ENCODE measurements around the gene PPP2R2B. TPM values are rescaled to one million over a fixed set of nuclear protein-coding genes. Genes with fewer than 3 reads are reported as not detected.

Gene PPP2R2B
- total RNA-seq, 1 donor from 2014 or later, result 2.6 TPM

DNA sequence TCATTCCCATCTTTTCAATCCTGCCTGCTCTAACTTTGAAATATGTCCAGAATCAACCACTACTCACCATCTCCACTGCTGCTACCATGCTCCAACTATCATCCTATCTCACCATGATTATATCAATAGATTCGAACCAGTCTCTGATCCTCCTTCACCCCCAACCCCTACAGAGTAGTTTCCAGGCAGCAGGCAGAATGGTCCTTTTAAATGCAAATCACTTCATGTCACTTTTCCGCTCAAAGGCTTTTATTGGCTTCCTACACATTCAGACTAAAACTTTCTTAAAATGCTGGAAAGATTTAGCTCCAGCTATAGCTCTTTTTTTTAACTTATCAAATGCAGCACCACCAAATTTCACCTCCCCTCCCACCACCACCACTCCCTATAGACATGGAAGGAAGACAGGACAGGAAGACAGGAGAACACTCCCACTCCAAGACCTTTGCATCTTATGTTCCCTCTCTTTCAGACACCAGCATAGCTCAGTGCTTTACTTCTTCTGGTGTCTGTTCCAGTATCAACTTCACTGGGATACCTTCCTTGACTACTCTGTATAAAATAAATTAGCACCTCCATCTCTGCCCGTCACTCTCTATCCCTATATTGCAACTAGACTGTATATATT, 9.9 kb upstream of the PPP2R2B start:
- no peak for DNase-seq (ENCODE audit: low spot score)

DNA sequence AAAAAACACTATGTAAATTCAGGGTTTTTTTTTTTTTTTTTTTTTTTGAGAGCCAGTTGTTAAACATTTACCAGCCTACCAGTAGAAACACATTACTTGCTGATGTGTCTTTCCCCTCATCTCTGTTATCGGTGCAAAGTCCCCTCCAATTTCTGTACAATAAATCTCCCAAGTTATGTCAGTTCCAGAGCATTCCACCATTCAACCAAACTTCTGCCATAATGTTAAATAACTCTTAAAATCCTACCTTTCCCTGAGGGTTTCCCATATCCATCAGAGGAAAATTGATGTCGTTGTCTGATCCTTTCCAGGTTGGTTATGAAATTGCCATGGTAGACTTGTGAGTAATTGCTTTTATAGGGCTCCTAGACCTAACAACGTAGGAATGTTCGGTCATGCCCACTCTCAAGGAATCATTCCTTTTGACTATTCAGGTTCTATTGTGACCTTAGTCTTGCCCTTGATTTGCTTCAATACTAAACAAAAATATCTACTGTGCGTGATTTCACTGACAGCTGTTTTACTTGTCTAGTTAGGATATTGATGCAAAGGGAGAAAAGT, 5.6 kb upstream of the PPP2R2B start:
- no peak for DNase-seq (ENCODE audit: low spot score)

DNA sequence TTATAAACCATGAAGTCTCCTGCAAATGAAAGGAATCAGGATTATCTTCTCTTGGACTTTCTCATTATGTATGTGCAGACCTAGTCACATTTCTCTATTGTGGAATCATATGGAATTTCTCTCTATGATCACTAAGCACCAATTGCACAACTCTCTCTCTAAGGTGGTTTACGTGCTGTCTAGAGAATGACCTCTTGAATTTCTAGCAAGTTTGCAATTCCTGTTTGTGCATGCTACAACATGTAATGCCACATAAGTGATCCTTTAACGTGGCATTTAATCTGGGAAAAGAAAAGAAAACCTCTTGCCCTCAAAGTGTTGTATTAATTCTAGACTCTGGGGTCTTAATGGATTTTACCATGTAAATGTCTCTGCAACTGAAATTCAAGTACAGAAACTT, 5.0 kb upstream of the PPP2R2B start:
- no peak for DNase-seq (ENCODE audit: low spot score)

DNA sequence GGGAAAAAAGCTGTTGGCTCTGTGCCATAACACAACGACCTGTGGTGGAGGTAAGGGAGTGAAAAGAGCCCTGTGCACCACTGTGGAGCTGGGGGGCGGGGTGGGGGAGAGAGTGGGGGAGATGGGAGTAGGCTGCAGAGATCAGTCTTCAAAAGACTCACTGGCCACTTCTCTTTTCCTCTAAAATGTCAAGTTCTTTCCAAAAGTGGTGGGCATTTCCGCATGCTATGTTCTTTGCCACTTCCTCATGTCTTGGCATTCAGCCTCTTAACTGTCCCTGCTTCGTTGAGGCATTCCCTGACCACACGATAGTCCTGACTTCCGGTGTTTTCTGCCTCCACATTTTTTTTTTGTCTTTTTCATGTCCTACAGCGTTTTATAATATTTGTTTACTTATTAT, 2.4 kb upstream of the PPP2R2B start:
- DNase-seq (ENCODE audit: low spot score), result no peak

DNA sequence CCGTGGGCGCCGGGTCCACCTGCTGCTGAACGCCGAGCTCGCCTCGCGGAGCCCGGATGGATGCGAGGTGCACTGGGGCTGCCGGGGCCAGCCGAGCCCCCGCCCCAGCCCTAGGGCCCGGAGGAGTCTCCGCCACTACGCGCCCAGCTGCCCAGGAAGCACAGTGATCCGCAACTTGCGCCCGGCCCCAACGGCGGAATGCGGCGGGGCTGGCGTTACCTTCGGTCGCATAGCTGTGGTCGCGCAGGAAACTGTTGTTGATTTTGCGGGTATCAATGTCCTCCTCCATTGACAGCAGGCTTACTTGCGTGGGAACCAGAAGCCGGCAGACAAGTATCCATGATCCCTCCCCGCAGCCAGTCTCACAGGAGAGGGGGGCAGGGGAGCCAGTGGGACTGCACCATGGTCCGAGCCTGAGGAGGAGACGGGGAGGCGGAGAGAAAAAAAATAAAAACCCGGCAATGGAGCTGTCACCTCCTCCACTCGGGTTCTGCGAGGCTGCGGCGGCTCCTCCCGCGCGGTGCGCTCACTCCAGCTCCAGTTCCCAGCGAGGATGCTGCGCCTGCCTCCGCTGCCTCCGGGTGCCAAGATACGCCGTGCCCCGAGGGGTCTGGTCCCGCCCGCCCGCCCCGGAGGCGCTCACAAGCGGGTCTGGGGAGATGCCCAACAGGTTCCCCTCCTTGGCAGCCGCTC, 628 bp downstream of the PPP2R2B start:
- no peak for DNase-seq (ENCODE audit: low spot score)

DNA sequence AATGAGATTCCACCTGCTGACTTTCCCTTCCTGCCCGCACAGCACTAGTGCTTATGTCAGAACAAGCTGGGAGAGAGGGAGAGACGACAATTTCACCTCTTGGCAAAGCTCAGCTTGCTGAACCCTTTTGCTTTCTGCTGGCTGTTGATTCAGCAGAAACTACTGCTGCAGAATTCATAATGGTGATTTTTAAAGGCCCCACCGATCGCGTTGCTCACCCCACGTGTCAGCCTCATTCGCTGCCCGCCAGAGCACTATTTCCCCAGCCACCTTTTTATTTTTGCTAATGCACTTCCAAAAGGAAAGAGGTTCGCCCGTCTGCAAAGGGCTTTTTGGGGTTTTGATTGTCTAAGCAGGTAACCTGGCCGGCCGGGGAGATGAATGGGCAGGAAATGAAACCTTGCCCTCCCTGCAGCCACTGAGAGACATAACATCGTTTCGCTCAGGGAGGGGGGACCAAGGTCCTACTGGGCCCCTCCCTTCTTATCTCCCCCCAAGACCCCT, 1.3 kb downstream of the PPP2R2B start:
- DNase-seq (ENCODE audit: low spot score), result no peak

DNA sequence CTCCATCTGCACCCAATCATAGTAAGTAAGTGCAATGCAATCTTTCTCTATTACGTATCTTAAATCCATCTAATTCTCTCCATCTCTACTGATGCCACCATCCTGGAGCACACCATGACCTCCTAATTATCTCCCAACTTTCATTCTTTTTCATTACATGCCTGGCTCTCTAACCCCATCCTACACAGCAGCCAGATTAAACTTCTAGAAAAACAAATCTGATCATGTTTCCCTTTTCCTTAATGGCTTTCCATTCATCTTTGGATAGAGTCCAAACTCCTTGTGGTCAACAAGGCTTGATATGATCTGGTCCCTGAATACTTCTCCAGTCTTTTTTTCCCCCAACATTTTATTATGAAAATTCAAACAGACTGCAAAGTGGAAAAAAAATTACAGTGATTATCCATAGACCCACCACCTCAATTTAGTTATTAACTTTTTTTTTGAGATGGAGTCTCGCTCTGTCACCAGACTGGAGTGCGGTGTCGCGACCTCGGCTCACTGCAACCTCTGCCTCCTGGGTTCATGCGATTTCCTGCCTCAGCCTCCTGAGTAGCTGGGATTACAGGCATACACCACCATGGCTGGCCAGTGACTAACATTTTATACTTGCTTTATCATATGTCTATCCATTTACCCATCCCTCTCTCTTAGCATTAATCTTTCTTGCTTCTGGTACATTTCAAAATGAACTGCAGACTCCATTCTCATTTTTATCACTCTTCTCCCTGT, 5.2 kb downstream of the PPP2R2B start:
- no peak for DNase-seq (ENCODE audit: low spot score)

DNA sequence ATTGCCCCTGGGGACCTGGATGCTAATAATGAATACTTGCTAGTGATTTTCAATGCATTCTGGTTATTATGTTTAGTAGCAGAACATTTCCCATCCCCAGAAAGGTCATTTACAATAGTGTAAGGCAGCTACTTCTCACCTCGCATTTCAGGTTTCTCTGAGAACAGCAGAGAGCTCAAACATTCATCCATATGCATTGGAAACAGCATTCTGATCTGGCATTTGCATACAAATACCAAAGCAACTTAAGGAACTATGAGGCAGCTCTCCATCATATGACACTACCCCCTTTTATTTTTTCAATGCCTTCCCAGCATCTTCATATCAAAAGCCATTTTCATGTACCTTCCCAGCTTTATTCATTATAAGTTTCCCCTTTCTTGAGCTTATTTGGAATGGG, 6.4 kb downstream of the PPP2R2B start:
- DNase-seq (ENCODE audit: low spot score), result no peak

DNA sequence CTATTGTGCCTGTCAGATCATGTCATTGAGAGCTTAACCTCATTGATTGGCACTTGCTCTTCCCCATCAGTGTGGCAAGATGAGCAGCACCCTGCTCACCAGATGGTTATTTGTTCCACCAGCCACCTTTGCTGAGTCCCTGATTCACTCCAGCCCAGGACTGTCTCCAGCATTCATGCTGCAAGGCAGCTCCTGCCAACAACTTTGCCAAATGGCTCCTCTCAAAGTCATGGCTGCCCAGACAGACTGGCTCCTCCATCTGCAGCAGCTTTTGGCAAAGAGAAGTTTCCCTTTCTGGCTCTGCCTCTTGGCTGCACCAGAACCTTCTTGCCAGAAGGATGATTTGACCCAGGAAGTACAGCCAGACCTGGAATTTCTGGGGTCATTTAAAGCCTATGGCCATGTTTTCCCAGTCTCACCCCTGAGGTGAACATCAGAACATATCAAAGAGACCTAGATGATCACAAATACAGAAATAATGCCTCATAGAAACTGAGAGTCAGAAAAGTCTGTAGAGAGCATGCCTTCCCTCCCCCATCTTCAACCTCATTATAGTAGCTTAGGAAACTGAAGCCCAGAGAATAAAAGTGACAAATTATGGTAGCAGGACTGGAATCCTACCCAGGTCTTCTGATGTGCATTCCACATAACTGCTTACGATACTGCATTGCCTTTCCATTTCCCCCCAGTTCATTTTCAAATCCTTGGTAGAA, 10.4 kb downstream of the PPP2R2B start:
- no peak for DNase-seq (ENCODE audit: low spot score)

DNA sequence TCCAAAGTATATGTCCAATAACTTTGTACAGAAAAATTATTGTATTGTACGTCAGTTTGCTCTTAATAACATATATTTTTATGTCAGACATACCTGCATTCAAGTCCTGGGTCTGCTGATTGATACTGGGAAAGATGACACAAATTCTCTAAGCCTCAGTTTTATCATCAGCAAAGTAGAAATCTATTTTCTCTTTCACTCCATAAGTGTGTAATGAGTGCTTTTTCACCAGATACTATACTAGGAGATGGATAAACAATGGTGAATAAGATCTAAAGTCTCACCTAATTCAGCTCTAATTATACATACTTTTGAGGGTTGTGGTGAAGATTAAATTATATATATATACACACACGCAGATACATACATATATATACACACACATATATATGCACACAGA, 12.3 kb downstream of the PPP2R2B start:
- DNase-seq (ENCODE audit: low spot score), result no peak

DNA sequence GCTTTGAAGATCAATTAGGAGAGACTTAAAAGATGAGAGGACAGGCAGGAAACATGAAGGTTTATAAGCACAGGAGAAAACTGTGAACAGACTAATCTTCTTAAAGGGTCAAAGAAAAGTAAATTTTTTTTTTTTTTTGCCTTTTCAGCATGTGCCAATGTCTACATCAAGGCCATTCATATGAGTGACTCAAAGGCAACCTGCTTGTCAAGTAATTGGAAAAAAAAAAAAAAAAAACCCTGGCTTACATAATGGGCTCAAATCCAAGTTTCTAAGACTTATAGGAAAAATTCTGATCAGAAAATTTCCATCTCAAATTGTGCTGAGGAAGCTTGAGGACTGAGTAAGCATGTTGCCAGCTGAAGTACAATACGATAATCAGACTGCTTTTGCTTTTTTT, 15.9 kb downstream of the PPP2R2B start:
- no peak for DNase-seq (ENCODE audit: low spot score)

DNA sequence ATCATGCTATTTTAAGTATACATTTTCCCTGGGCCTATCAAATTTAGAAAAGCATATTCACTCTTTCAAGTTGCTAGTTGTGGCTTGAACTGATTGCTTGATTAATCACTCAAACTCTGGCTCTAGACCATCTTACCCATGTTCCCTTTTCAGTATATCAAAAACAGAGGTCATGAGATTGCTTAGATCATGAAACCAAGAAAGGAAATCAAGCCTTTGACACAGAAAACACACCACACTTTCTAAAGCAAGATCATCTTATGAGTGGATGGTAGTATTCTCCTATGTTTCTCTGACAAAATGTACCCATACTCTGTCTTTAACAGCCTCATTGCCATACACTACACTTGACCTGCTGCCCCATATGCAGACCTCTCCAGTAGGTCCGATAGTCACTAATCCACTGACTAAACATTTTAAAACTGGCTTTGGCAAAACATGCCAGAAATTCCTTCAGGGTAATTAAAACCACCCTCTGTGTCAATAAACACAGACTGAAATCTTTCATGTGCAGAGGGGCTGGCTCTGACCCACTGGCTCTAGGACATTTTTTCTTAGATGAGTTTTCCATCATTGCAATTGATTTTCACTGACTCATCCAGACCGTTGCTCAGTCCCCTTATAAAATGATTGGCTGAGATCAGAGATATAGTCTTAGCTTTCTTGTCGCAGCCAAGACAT, 18.2 kb downstream of the PPP2R2B start:
- DNase-seq (ENCODE audit: low spot score), result no peak

DNA sequence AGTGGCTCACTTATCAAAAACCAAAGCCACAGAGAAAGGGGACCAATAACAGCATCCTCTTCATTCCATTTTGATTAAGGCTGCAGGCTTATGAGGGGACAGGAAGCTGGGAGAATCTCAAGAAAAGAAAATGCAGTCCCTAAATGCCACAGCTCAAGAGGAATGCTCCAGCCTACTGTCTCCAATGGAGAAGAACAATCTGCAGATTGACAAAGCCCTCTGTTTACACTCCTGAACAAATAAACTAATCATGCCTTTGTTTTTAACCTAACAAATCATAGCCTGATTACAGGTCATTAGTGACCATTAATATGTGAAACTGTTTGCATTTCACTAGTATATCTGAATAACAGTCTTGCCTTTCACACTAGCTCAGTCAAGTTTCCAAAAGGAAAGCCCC, 26.5 kb downstream of the PPP2R2B start:
- no peak for DNase-seq (ENCODE audit: low spot score)

DNA sequence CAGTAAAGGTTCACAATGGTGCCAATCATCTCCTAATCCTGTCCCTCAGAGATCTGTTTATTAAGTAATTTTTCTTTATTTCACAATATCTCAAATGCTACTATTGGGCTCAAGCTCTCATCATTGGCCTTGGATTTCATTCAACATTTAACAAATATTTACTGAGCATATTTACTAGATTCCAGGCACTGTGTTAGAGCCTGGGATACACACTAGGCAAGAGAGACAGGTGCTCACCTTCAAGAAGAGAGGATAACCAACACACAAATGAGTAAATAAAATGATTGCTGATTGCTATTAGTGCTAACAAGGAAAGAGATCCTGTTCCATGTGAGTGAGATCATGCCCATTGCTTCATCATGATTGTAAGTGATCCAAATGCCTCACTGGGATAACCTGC, 27.4 kb downstream of the PPP2R2B start:
- no peak for DNase-seq (ENCODE audit: low spot score)

DNA sequence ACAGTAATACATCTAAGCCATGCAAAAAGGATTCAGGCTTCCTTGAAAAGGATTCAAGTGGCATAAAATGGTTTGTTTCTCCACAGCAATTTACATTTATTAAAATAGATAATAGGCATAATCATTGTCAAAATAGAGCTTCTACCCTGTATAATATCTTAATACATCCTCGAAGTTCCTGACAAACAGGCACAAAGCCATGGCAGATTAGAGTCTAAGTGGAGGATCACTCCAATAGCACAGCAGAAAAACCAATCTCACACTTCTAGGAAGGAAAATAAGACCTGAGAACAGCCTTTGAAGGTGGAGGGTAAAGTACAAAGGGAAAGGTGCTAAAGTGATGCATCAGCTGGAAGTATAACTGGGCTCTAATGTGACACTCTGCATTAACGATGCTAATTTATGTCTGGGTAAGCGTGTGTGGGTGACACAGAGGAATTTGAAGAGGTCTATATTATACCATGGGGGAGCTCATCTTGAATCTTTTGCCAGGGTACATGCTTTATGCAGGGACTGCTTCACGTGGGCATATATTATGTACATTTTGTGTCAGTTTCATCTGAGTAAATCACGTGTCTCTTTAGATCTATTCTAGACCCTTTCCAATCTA, 28.8 kb downstream of the PPP2R2B start:
- no peak for DNase-seq (ENCODE audit: low spot score)

DNA sequence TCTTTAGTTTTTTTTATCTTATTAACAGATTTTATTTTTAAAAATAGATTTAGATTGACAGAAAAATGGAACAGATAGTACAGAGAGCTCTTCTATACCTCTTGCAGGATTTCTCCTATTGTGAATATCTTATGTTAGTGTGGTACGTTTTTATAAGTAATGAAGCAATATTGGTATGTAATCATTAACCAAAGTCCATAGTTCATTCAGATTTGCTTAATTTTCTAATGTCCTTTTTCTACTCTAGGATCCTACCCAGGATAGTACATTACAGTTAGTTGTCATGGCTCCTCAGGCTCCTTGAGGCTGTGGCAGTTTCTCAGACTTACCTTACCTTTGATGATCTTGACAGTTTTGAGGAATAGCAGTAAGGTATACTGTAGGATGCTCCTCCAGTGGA, 30.4 kb downstream of the PPP2R2B start:
- DNase-seq (ENCODE audit: low spot score), result no peak

DNA sequence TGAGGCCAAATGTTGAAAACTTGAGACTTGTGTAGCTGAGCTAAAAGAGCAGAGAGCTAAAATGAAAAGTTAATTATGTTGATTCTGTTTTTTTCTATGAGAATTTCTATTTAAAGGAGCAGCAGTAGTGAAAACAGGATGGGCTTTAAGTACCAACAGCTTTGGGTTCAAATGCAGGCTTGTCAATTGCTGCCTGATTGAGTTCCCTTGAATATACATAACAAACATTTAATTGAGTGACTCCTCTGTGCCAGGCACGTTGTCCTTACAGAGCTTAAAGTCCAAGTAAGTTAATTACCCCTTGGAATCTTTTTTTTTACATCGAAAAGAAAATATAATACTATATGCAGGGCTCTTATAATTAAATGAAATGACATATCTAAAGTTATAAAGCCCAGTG, 38.5 kb downstream of the PPP2R2B start:
- no peak for DNase-seq (ENCODE audit: low spot score)

DNA sequence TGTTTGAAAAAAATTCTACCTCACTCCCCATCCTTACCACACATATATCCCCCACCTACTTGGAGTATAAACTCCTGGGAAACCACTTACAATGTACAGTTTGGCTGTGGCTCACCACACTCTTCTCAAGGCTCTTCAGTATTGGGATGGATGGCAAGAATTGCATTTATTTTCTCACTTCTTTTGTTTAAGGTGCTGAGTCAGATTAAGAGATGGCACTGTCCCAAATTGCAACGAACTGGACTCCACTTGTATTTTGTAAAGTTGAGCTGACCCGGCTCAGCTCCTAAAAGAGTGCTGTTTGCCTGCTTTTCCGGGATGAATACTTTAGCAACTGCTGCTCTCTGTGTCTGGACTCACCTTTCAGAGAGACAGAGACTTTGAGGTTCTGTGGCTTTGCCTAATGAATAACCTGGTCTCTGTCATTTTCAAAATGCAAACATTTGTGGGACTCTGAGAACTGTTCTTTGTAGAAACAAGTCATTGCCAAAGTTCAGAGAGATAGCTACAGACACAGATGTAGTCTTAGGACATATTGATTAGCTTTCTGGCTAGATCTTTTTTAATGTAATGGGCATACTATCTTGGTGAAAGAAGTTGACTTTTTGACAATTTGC, 42.2 kb downstream of the PPP2R2B start:
- DNase-seq (ENCODE audit: low spot score), result no peak

DNA sequence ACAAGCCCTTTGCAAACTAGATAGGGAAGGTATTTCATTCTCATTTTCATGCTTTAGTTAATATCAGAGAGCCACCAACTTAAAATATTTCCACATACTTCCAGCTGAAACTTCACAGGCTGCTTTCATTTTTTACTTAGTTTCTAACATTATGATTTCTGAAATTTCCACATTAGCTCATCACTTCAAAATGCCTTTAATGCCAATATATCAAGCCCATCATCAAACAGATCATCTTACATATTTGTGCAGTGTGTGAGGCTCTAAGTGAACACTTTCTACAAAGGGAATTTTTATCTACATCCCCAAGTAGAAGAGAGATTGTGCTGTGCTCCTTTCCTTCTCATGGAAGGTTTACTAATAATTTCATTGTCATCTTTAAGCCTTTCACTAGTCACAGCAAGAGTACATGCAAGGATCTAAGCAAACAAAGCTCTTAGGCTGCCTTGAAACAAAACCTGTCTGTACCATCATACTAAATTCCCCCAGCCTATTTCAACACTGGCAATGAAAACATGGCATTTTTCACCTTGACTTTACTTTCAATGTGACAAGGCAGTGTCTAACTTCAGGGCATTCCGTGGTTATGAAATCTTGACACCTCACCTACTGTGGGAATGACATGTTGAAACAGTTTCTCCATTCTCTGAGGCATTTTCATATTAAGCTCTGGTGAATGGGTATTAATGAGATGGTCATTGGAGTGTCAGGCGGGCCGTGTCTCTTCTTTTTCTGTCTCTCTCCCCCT, 45.4 kb downstream of the PPP2R2B start:
- no peak for DNase-seq (ENCODE audit: low spot score)

DNA sequence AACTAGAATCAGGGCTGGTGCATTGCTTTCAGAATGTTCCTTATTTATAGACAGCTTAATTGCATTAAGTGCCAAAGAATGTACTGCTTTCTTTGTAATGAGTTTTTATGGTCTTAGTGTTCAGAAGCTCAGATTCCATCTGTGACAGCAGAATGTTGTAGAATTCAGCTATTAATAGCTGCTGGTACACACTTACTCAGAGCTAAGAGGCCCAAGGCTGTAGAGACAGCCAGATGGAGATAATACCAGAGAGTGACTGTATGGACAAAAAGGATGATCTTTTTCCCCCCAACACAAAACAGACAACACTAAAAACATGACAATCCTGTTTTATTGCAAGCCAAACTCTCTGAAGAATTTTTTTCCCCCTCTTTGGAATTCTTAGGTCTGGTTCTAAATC, 50.2 kb downstream of the PPP2R2B start:
- no peak for DNase-seq (ENCODE audit: low spot score)

Measured in mucosa of gallbladder (tissue), 1 donor.